K562 (cell line): Measurements from ENCODE around the gene NRSN2. TPM values are rescaled to one million over a fixed set of nuclear protein-coding genes. Genes with fewer than 3 reads are reported as not detected.

Experiments
- ATF6 ChIP-seq: sonication (generic); formaldehyde crosslinking; IDR thresholded peaks from 2 replicates; pipeline ENCODE4 v1.4.0; 2020; ENCODE audit warnings: mild to moderate bottlenecking, missing genetic modification reagents
- CHAMP1 ChIP-seq: fragments of 450-650 bp; IDR thresholded peaks from 2 replicates; pipeline ENCODE4 v1.6.1; 2016; ENCODE audit warnings: mild to moderate bottlenecking
- CREM ChIP-seq: IDR thresholded peaks from 2 replicates; pipeline ENCODE4 v1.6.1; 2014; ENCODE audit warnings: antibody characterized with exemption, low read depth
- ETV1 ChIP-seq: fragments of 450-650 bp; conservative IDR thresholded peaks from 2 replicates; pipeline ENCODE4 v1.6.1; 2016; ENCODE audit warnings: missing genetic modification characterization, control low read depth, low read depth, missing compliant biosample characterization
- FOXJ2 ChIP-seq: fragments of 200-800 bp; sonication (Bioruptor generic); IDR thresholded peaks from 2 replicates; pipeline ENCODE4 v1.6.1; 2016; ENCODE audit warnings: missing genetic modification characterization, missing compliant biosample characterization
- NFYB ChIP-seq: IDR thresholded peaks from 2 replicates; pipeline ENCODE4 v1.6.1; 2011; ENCODE audit warnings: mild to moderate bottlenecking, moderate library complexity; ENCODE audit not compliant: insufficient read length; ENCODE audit errors: extremely low read depth
- SRSF7 ChIP-seq: fragments of 200-400 bp; formaldehyde crosslinking; optimal IDR thresholded peaks from 2 replicates; pipeline ENCODE3; 2017; ENCODE audit warnings: mild to moderate bottlenecking, low read depth, low read length
- ZNF354B ChIP-seq: fragments of 250-450 bp; sonication (Bioruptor Pico); IDR thresholded peaks from 2 replicates; pipeline ENCODE4 v1.4.0; 2020
- ZNF444 ChIP-seq: fragments of 250-450 bp; sonication (Bioruptor Pico); IDR thresholded peaks from 2 replicates; pipeline ENCODE4 v1.4.0; 2020; ENCODE audit warnings: mild to moderate bottlenecking, moderate library complexity
- polyA plus RNA-seq, 8 experiments: library from polyadenylated mRNA; depleted of rRNA in 4 of 8; stranded (reverse) in 5 of 8; unstranded in 3 of 8; fragments of >200 nt; fragmentation: Nextera tagmentation in 2 of 8; fragmentation: Illumina TruSeq in 1 of 8; extraction: Ambion mirVana in 2 of 8; extraction: Trizol in 1 of 8; gene quantifications; 2 replicates each; pipeline versions ENCODE4 v1.2.1 to v1.2.3, GENCODE V29; 2011 to 2014; ENCODE audit warnings: inconsistent platforms in 1 of 8, missing spikeins in 1 of 8
- total RNA-seq, 7 experiments: library from RNA; depleted of rRNA in 6 of 7; stranded (reverse); fragments of >200 nt in 6 of 7; fragmentation: Illumina TruSeq in 2 of 7; extraction: Trizol in 2 of 7; gene quantifications; 2 replicates each; pipeline versions ENCODE4 v1.2.1 to v1.2.3, GENCODE V29; 2011 to 2021; ENCODE audit warnings: low replicate concordance in 1 of 7
- TF ChIP-seq, protein P1 (sequence below), 2 experiments: fragments of 450-650 bp in 1 of 2; sonication (generic) in 1 of 2; formaldehyde crosslinking in 1 of 2; IDR thresholded peaks; 2 replicates each; pipeline versions ENCODE4 v1.7.1 to v1.9.0; 2016 to 2022; ENCODE audit warnings: inconsistent platforms in 1 of 2, mild to moderate bottlenecking in 1 of 2, missing genetic modification reagents in 1 of 2
- TF ChIP-seq, protein P2 (sequence below), 2 experiments: fragments of 450-650 bp in 1 of 2; sonication (generic) in 1 of 2; formaldehyde crosslinking in 1 of 2; IDR thresholded peaks in 1 of 2; conservative IDR thresholded peaks in 1 of 2; 2 replicates each; pipeline versions ENCODE4 v1.6.1 to v1.8.1; 2016 to 2023; ENCODE audit warnings: mild to moderate bottlenecking in 2 of 2, moderate library complexity in 2 of 2, inconsistent platforms in 1 of 2, missing genetic modification reagents in 1 of 2

Gene NRSN2
- total and polyA plus RNA-seq, 9 of the 15 experiments (the other 6 are each of a cell fraction or from before 2014, with no cell fraction given) = 7.5 to 29.7 (median 11.1) TPM

DNA sequence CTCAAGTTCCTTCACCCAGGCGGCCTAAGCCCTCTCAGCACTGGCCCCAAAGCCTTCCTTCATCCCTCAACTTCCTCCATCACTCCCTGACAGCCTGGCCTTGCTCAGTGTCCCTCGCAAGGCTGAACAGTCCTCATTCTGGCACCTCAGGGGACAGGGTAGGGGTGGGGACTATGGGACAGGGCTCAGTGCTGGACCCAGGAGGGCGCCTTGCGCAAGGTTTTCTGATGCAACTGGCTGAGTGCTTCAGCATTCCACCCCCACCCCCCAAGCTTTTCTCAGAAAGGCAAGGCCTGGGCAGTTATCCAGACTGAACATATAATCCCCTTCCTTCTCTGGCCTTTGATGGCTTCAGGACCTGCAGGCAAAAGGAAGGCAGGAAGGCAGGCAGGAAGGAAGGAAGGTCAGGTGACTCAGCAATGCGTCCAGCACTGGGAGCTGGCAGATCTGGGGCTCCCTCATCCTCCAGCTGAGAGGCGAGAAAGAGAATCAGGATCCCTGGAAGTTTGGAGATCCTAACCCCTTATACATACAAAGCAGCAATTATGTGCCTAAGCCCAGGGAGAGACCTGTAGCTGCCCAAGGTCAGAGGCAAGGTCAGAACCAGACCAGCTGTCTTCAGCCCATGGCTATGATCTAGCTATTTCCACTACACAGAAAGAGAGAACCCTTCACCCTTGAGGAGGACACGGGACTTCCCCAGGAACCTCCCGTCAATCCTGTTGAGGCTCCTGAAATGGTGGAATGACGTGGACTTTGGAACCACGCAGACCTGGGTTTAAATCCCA, 25.0 kb downstream of the NRSN2 start (continued):
- TF ChIP-seq CHAMP1 (no peak), ZNF354B (0 out of 2 replicates have a peak, but pooled peaks have one; percentile 34), ATF6 (CRISPR knock-in tag) (no peak), SRSF7 (no peak), ZNF444 (CRISPR knock-in tag) (no peak), CREM (peak; percentile 26; the same call in 1 of the 2 replicates), FOXJ2 (peak; percentile 86), NFYB (no peak), ETV1 (tag) (peak; percentile 95)
- TF ChIP-seq, protein P1, sequence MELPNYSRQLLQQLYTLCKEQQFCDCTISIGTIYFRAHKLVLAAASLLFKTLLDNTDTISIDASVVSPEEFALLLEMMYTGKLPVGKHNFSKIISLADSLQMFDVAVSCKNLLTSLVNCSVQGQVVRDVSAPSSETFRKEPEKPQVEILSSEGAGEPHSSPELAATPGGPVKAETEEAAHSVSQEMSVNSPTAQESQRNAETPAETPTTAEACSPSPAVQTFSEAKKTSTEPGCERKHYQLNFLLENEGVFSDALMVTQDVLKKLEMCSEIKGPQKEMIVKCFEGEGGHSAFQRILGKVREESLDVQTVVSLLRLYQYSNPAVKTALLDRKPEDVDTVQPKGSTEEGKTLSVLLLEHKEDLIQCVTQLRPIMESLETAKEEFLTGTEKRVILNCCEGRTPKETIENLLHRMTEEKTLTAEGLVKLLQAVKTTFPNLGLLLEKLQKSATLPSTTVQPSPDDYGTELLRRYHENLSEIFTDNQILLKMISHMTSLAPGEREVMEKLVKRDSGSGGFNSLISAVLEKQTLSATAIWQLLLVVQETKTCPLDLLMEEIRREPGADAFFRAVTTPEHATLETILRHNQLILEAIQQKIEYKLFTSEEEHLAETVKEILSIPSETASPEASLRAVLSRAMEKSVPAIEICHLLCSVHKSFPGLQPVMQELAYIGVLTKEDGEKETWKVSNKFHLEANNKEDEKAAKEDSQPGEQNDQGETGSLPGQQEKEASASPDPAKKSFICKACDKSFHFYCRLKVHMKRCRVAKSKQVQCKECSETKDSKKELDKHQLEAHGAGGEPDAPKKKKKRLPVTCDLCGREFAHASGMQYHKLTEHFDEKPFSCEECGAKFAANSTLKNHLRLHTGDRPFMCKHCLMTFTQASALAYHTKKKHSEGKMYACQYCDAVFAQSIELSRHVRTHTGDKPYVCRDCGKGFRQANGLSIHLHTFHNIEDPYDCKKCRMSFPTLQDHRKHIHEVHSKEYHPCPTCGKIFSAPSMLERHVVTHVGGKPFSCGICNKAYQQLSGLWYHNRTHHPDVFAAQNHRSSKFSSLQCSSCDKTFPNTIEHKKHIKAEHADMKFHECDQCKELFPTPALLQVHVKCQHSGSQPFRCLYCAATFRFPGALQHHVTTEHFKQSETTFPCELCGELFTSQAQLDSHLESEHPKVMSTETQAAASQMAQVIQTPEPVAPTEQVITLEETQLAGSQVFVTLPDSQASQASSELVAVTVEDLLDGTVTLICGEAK (IDR thresholded peaks at IDR 0.05) = no peak
- TF ChIP-seq, protein P1 (CRISPR knock-in tag; IDR thresholded peaks at IDR 0.05) = no peak
- TF ChIP-seq, protein P2, sequence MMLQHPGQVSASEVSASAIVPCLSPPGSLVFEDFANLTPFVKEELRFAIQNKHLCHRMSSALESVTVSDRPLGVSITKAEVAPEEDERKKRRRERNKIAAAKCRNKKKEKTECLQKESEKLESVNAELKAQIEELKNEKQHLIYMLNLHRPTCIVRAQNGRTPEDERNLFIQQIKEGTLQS (IDR thresholded peaks at IDR 0.05) = peak; percentile 97
- TF ChIP-seq, protein P2 (CRISPR knock-in tag; conservative IDR thresholded peaks at IDR 0.05) = no peak
